GM21360 (cell line): Measurements from ENCODE around the gene CD34.
"Not testable (repeated sequence)": the region's sequence is repeated elsewhere in the genome, so short reads cannot be mapped to it uniquely, and the experiment has no call there.

ENCODE experiments used
- ATAC-seq: cut with Tn5 transposase; IDR thresholded peaks from one replicate; pipeline ENCODE4 v1.9.1; 2021; ENCODE audit warnings: mild to moderate bottlenecking, moderate library complexity; ENCODE audit not compliant: unreplicated experiment

The CD34 gene

GRCh38 chr1:207933205-207933800 lies 22.4 kb upstream of the CD34 start:
- ATAC-seq: no peak

DNA sequence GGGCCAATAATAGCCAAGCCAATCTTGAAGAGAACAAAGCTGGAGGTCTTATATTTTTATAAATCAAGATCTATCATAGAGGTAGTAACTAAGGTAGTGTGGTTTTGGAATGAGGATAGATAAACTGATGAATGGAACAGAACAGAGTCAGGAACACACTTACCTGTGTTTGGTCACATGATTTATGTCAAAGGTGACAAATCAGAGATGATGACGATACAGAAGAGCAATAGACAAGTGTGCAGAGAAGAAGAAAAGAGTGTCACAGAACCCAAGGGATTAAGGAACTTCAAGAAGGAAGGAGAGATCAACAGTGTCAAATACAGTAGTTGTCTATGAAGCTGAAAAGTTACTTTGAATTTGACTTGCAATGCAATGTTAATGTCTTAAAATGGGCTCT lies 16.1 kb upstream of the CD34 start:
- ATAC-seq: no peak

GRCh38 chr1:207925969-207926368 lies 15.0 kb upstream of the CD34 start:
- ATAC-seq: not testable (repeated sequence)

DNA sequence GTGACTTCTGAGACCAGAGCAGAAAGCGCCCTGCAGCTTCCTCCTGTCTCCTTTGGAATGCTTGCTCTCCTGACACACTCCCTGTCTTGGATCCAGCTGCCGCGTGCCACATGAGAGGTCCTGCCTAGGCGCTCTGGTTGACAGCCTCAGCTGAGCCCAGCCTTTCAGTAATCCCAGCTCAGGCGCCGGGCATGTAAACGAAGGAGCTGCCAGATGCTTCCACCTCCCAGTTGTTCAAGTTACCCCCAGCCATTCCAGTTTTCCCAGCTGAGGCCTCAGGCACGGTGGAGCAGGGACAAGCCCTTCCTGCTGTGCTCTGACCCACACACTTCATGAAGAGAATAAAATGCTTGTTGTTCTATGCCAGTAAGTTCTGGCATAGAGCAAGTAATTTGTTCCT lies 14.3 kb upstream of the CD34 start:
- no peak for ATAC-seq

DNA sequence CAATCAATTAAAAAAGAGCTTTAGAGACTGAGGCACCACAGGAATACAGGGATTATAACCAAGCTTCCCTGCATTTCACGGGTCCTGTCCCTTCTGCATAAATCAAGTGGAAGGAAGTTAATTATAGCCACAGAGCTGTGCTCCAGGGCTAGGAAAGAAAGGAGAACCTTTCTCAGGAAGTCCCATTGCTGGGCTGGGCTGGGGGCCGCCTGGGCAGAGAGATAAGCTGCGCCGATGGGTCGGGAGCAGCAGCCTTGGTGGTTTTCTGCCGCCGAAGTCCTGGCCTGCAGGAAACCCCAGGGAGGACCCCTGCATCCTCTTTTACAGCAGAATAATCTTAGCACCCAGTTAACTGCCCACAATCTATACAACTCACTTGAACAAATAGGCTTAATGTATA lies 12.6 kb upstream of the CD34 start:
- ATAC-seq: no peak

- no peak for ATAC-seq
Observed at GRCh38 chr1:207923121-207923520, 12.2 kb upstream of the CD34 start.

- ATAC-seq: no peak
Observed at GRCh38 chr1:207922554-207922953, 11.6 kb upstream of the CD34 start.

- ATAC-seq: no peak
Observed at GRCh38 chr1:207921321-207921720, 10.4 kb upstream of the CD34 start.

DNA sequence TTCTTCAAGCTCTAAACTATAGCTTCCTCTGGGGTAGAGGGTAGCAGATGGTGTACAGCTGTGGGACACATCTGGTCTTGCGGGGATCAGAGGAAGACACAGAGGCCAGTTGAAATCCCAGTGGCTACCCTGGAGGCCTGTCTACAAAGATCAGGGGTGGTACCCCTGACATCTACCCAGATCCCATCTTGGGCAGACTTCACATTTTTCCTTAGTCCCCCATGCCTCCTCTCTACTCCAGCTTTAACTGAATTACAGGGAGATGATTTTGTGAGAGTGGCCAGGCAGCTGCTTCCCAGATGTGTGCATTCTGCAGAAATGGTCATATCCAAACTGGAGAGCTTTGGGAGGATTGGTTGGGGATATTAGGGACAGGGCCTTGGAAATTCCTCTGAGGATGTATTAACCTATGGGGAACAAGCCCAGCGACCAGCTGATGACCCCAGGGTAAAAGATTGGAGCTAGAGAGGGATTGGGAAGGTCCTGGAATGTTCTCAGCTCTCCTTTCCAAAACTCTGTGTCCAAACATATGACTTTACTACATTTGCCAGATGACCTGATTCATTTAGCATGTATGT lies 9.6 kb upstream of the CD34 start:
- ATAC-seq: no peak

DNA sequence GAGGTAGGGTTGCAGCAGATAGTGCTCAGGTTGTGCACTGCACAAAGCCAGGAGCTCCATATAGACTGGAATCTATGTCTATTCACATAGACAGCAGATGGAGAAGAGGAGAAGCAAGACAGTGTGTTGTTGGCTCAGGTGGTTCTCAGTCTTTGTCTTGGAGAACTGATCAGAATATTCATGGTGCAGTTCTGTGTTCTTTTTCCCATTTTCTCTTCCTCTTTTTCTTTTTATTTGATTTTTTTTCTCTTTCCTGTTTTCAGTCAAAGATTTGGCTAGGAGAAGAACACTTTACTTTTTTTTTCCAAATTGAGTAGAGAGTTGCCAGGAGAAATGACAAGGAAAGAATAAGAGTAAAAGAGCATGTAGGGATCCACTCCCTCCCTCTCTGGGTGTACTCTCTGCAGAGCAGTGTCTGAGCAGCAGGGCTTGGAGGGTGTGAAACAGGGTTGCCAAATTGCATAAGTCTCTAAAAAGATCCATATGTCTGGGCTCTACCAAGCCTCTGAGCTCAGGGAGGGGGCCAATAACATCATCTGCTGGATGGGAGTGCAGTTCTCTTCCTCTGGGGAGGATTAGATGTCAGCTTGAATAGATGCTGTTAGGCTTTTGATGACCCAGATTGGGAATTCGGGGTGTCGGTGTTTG lies 8.7 kb upstream of the CD34 start:
- no peak for ATAC-seq

- ATAC-seq: no peak
Observed at GRCh38 chr1:207918581-207918980, 7.7 kb upstream of the CD34 start.

DNA sequence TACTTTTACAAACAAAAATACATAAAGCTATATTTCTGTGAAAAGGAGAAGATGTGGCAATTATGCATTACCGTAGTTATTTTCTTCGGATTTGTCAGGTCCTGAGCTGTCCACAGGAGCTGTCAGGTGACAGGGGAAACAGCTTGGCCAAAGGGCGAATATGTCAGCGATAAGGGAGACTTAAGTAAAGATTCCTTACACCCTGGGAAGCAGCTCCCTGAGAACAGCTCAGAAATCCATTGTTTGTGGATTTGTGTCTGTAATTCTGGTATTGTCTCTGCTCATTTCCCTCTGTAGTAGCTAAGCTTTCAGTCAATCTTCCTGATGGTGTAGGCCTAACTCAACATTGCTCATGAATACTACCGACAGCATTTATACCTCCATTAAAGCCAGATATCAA lies 7.1 kb upstream of the CD34 start:
- no peak for ATAC-seq

- ATAC-seq: no peak
Observed at GRCh38 chr1:207917080-207917479, 6.2 kb upstream of the CD34 start.

- no peak for ATAC-seq
Observed at GRCh38 chr1:207913951-207914350, 3.0 kb upstream of the CD34 start.

DNA sequence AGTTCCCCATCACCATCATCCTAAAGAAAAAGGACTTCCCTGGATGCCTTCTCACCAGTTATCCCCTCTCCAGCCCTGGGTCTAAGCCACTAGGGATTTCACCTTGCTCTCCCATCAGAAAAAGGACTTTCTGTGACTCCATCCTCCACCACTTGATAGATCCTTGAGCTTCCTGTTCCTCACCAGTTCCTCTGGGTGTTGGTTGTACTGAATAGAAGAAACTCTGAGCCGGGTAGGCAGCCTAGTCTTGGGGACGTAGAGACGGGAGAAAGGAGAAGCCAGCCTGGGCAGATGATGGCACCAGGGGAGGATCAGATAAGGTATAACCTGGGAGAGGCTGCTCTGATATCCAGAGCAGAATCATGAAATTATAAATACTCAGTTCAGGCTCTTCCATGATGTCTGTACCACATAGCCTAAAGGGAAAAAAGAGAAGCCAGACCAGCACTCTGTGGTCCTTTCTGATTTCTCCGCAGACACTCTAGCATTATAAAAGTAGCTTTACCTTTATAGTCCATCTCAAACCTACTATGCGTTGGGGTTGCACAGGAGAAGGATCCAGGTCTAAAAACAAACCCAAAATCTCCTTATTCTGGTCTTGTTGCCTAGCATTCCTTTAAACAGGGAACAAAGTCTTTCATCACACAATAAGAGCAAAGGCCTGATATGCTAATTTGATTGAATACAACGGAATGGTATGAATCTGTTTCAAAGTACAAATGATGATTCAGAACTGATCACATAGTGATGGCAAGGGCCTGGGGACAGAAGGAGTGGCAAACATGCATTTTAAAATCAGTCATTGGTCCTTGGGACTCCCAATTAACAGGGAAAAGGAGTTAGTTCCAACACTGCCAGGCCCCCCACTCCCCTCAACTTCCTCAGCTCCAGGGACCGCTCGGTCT lies 1.2 kb upstream of the CD34 start:
- ATAC-seq: no peak

- ATAC-seq: no peak
Observed at GRCh38 chr1:207909687-207910086, 1.2 kb downstream of the CD34 start.

GRCh38 chr1:207908107-207908734 lies 2.7 kb downstream of the CD34 start:
- no peak for ATAC-seq

GRCh38 chr1:207904391-207904790 lies 6.5 kb downstream of the CD34 start:
- no peak for ATAC-seq

DNA sequence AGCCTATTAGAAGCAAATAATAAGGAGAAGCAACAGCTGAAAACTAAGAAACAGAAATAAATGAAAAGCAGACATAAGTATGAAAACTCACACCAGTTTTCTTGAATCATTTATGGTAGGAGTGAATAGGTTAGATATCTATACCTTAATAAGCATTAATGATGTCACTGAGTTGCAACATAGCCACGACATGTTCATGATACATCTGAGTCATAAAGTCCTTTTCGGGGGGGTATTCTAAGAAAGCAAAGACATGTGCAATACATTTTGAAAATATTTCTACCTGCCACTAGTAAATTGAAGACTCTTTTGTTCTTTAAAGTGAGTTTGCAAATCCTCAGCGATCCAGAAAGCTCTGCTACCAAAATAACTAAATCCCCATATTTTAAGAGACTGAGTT lies 7.2 kb downstream of the CD34 start:
- no peak for ATAC-seq

GRCh38 chr1:207903053-207903452 lies 7.9 kb downstream of the CD34 start:
- no peak for ATAC-seq

DNA sequence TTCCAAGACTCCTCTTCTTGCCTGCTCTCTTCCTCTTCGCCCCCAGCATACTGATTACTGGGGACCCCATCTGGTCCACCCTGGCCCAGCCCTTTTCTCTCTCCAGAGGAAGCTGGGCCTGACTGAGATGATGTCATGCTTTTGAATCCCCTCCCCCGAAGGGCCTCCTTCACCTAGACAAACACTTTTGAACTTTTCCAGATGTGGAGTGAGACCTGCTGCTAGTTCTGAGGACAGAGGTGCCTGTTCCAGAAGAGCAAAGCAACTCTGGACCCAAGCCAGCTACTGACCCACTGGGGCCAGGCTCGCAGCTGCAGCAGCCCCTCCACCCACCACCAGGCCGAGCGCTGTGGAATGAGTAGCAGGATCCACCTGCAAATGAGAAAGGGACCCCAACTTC lies 8.4 kb downstream of the CD34 start:
- no peak for ATAC-seq
